Endometrial microvascular endothelial cells (primary cell): Measurements from ENCODE around the gene TFB1M. TPM values are rescaled to one million over a fixed set of nuclear protein-coding genes. Genes with fewer than 3 reads are reported as not detected.
"Not testable (repeated sequence)": the region's sequence is repeated elsewhere in the genome, so short reads cannot be mapped to it uniquely, and the experiment has no call there.

Source experiments
- in situ Hi-C: cut with HindIII; loops from 2 replicates; pipeline ENCODE4 v1.10.0; 2017; ENCODE audit warnings: low sequenced_read_pairs, low pct_unique_long_range_greater_than_20kb; ENCODE audit errors: inconsistent ontology term
- total RNA-seq: library from RNA; depleted of rRNA; stranded (reverse); fragments of >200 nt; gene quantifications from one replicate; pipeline ENCODE4 v1.2.3, GENCODE V29; 2015; ENCODE audit errors: inconsistent ontology term

Gene TFB1M
- 26.1 TPM for total RNA-seq

GRCh38 chr6:155314092-155314772 is at the start of gene TFB1M:
TSS of gene TFB1M (minus strand) at chr6:155314484. CDS start at chr6:155314428, 56 bp downstream.
- in situ Hi-C loops = loop anchor here (10.0 kb wide), 1 partner anchor 139 kb away; no protein-coding TSS in a partner anchor

GRCh38 chr6:155364021-155364420 is 49.7 kb upstream of the TFB1M start:
- in situ Hi-C loops = not testable (repeated sequence)

- in situ Hi-C loops = not testable (repeated sequence)
These were observed 48.8 kb upstream of the TFB1M start for GRCh38 chr6:155362968-155363632.

GRCh38 chr6:155354167-155354566 is 39.9 kb upstream of the TFB1M start:
- in situ Hi-C loops = no loop called here

GRCh38 chr6:155352811-155353210 is 38.5 kb upstream of the TFB1M start:
- in situ Hi-C loops = no loop called here

- in situ Hi-C loops = no loop called here
These were observed 37.8 kb upstream of the TFB1M start for GRCh38 chr6:155352130-155352420.

- in situ Hi-C loops = no loop called here
These were observed 37.2 kb upstream of the TFB1M start for GRCh38 chr6:155351273-155352129.

- in situ Hi-C loops = no loop called here
These were observed 35.7 kb upstream of the TFB1M start for GRCh38 chr6:155349956-155350355.

- in situ Hi-C loops = no loop called here
These were observed 34.8 kb upstream of the TFB1M start for GRCh38 chr6:155349129-155349528.

- in situ Hi-C loops = no loop called here
These were observed 33.5 kb upstream of the TFB1M start for GRCh38 chr6:155347800-155348199.

- in situ Hi-C loops = no loop called here
These were observed 32.7 kb upstream of the TFB1M start for GRCh38 chr6:155346957-155347356.

GRCh38 chr6:155344341-155345006 is 30.2 kb upstream of the TFB1M start:
- in situ Hi-C loops = no loop called here

GRCh38 chr6:155341130-155341828 is 27.0 kb upstream of the TFB1M start:
- in situ Hi-C loops = no loop called here

GRCh38 chr6:155340464-155341129 is 26.3 kb upstream of the TFB1M start:
- in situ Hi-C loops = no loop called here

GRCh38 chr6:155339929-155340328 is 25.6 kb upstream of the TFB1M start:
- in situ Hi-C loops = not testable (repeated sequence)

GRCh38 chr6:155338237-155338636 is 24.0 kb upstream of the TFB1M start:
- in situ Hi-C loops = not testable (repeated sequence)

- in situ Hi-C loops = no loop called here
These were observed 21.0 kb upstream of the TFB1M start for GRCh38 chr6:155335265-155335664.

- in situ Hi-C loops = not testable (repeated sequence)
These were observed 19.8 kb upstream of the TFB1M start for GRCh38 chr6:155334073-155334472.
